ENCODE data around the gene MPST. TPM values are rescaled to one million over a fixed set of nuclear protein-coding genes. Genes with fewer than 3 reads are reported as not detected.
A peak's percentile ranks its signal among the peaks of the same experiment; 100 is the strongest.

MPST gene
- total and polyA plus RNA-seq, 9 donors, result 44.4 to 64.0 (median 52.4) TPM

- Histone ChIP-seq H3K27ac (ENCODE audit: low read length) (no peak overlapping the region), H3K36me3 (ENCODE audit: control insufficient read depth, insufficient read depth, low read length) (peaks cover 46% of the 10 kb centered on the region), H3K9me3 (replicated peaks; ENCODE audit: control insufficient read depth, low read depth, low read length) (no peaks in the 10 kb centered on the region), H3K4me1 (ENCODE audit: control insufficient read depth, insufficient read depth, low read length) (no peaks in the 10 kb centered on the region), H3K27me3 (ENCODE audit: control insufficient read depth, insufficient read depth, low read length) (no peaks in the 10 kb centered on the region), H3K4me3 (ENCODE audit: low read length) (no peak overlapping the region)
- DNase-seq, result no peak
- 65% methylated on average over 10 of the region's 14 CpGs for WGBS (ENCODE audit: insufficient coverage)
These were observed 11.2 kb downstream of the MPST start for GRCh38 chr22:37030560-37031281.

GRCh38 chr22:37032134-37032534 lies 12.6 kb downstream of the MPST start:
- peaks cover 3% of the 10 kb centered on the region for H3K27me3 ChIP-seq (ENCODE audit: control insufficient read depth, insufficient read depth, low read length)
- H3K36me3 ChIP-seq (ENCODE audit: control insufficient read depth, insufficient read depth, low read length), result peaks cover 33% of the 10 kb centered on the region
- WGBS (ENCODE audit: insufficient coverage), result 38% methylated on average over 1 of the region's 2 CpGs
- DNase-seq, result no peak
- H3K27ac ChIP-seq (ENCODE audit: low read length), result no peak overlapping the region
- no peaks in the 10 kb centered on the region for H3K4me1 ChIP-seq (ENCODE audit: control insufficient read depth, insufficient read depth, low read length)
- no peaks in the 10 kb centered on the region for H3K9me3 ChIP-seq (replicated peaks; ENCODE audit: control insufficient read depth, low read depth, low read length)
- H3K4me3 ChIP-seq (ENCODE audit: low read length), result no peak overlapping the region

GRCh38 chr22:37032535-37033460 lies 13.3 kb downstream of the MPST start:
- H3K4me1 ChIP-seq (ENCODE audit: control insufficient read depth, insufficient read depth, low read length), result peaks cover under 1% of the 10 kb centered on the region
- peaks cover 26% of the 10 kb centered on the region for H3K36me3 ChIP-seq (ENCODE audit: control insufficient read depth, insufficient read depth, low read length)
- no peaks in the 10 kb centered on the region for H3K9me3 ChIP-seq (replicated peaks; ENCODE audit: control insufficient read depth, low read depth, low read length)
- no peak overlapping the region for H3K4me3 ChIP-seq (ENCODE audit: low read length)
- DNase-seq, result no peak
- H3K27me3 ChIP-seq (ENCODE audit: control insufficient read depth, insufficient read depth, low read length), result peaks cover 10% of the 10 kb centered on the region
- no peak overlapping the region for H3K27ac ChIP-seq (ENCODE audit: low read length)
- WGBS (ENCODE audit: insufficient coverage), result 44% methylated on average over 15 of the region's 18 CpGs

GRCh38 chr22:37033605-37034430 lies 14.3 kb downstream of the MPST start:
- Histone ChIP-seq H3K27ac (ENCODE audit: low read length) (no peak overlapping the region), H3K4me3 (ENCODE audit: low read length) (no peak overlapping the region), H3K27me3 (ENCODE audit: control insufficient read depth, insufficient read depth, low read length) (peaks cover 10% of the 10 kb centered on the region), H3K4me1 (ENCODE audit: control insufficient read depth, insufficient read depth, low read length) (peaks cover 2% of the 10 kb centered on the region), H3K36me3 (ENCODE audit: control insufficient read depth, insufficient read depth, low read length) (peaks cover 23% of the 10 kb centered on the region), H3K9me3 (replicated peaks; ENCODE audit: control insufficient read depth, low read depth, low read length) (no peaks in the 10 kb centered on the region)
- WGBS (ENCODE audit: insufficient coverage), result 80% methylated on average over 17 of the region's 23 CpGs
- DNase-seq, result no peak

- H3K4me1 ChIP-seq (ENCODE audit: control insufficient read depth, insufficient read depth, low read length), result peaks cover 2% of the 10 kb centered on the region
- no peaks in the 10 kb centered on the region for H3K9me3 ChIP-seq (replicated peaks; ENCODE audit: control insufficient read depth, low read depth, low read length)
- 77% methylated on average over 11 of the region's 11 CpGs for WGBS (ENCODE audit: insufficient coverage)
- H3K27me3 ChIP-seq (ENCODE audit: control insufficient read depth, insufficient read depth, low read length), result peaks cover 10% of the 10 kb centered on the region
- no peak overlapping the region for H3K27ac ChIP-seq (ENCODE audit: low read length)
- H3K36me3 ChIP-seq (ENCODE audit: control insufficient read depth, insufficient read depth, low read length), result no peaks in the 10 kb centered on the region
- DNase-seq, result no peak
- H3K4me3 ChIP-seq (ENCODE audit: low read length), result no peak overlapping the region
These were observed 17.3 kb downstream of the MPST start for GRCh38 chr22:37036655-37037377.

GRCh38 chr22:37037669-37038068 lies 18.1 kb downstream of the MPST start:
- no peaks in the 10 kb centered on the region for H3K36me3 ChIP-seq (ENCODE audit: control insufficient read depth, insufficient read depth, low read length)
- H3K4me3 ChIP-seq (ENCODE audit: low read length), result no peak overlapping the region
- H3K27ac ChIP-seq (ENCODE audit: low read length), result no peak overlapping the region
- peaks cover 10% of the 10 kb centered on the region for H3K27me3 ChIP-seq (ENCODE audit: control insufficient read depth, insufficient read depth, low read length)
- no peak for DNase-seq
- H3K9me3 ChIP-seq (replicated peaks; ENCODE audit: control insufficient read depth, low read depth, low read length), result no peaks in the 10 kb centered on the region
- peaks cover 2% of the 10 kb centered on the region for H3K4me1 ChIP-seq (ENCODE audit: control insufficient read depth, insufficient read depth, low read length)
- 48% methylated on average over 10 of the region's 14 CpGs for WGBS (ENCODE audit: insufficient coverage)

- no peaks in the 10 kb centered on the region for H3K9me3 ChIP-seq (replicated peaks; ENCODE audit: control insufficient read depth, low read depth, low read length)
- peaks cover 14% of the 10 kb centered on the region for H3K27me3 ChIP-seq (ENCODE audit: control insufficient read depth, insufficient read depth, low read length)
- no peaks in the 10 kb centered on the region for H3K36me3 ChIP-seq (ENCODE audit: control insufficient read depth, insufficient read depth, low read length)
- peaks cover 18% of the 10 kb centered on the region for H3K4me1 ChIP-seq (ENCODE audit: control insufficient read depth, insufficient read depth, low read length)
- WGBS (ENCODE audit: insufficient coverage), result no CpG with 5 or more reads among the region's 2 CpGs
- no peak overlapping the region for H3K27ac ChIP-seq (ENCODE audit: low read length)
- H3K4me3 ChIP-seq (ENCODE audit: low read length), result no peak overlapping the region
- DNase-seq, result peak; percentile 31
These were observed 19.9 kb downstream of the MPST start for GRCh38 chr22:37039466-37039865.

GRCh38 chr22:37043209-37043827 lies 23.8 kb downstream of the MPST start:
- 62% methylated on average over 4 of the region's 7 CpGs for WGBS (ENCODE audit: insufficient coverage)
- Histone ChIP-seq H3K4me3 (ENCODE audit: low read length) (no peak overlapping the region), H3K27me3 (ENCODE audit: control insufficient read depth, insufficient read depth, low read length) (peaks cover 4% of the 10 kb centered on the region), H3K4me1 (ENCODE audit: control insufficient read depth, insufficient read depth, low read length) (peaks cover 20% of the 10 kb centered on the region), H3K36me3 (ENCODE audit: control insufficient read depth, insufficient read depth, low read length) (no peaks in the 10 kb centered on the region), H3K27ac (ENCODE audit: low read length) (no peak overlapping the region), H3K9me3 (replicated peaks; ENCODE audit: control insufficient read depth, low read depth, low read length) (no peaks in the 10 kb centered on the region)
- DNase-seq, result no peak

GRCh38 chr22:37043828-37044538 lies 24.4 kb downstream of the MPST start:
- DNase-seq, result peak; percentile 57

More at GRCh38 chr22:37043828-37044538, 24.4 kb downstream of the MPST start:
- Histone ChIP-seq H3K36me3 (ENCODE audit: control insufficient read depth, insufficient read depth, low read length) (no peaks in the 10 kb centered on the region), H3K4me1 (ENCODE audit: control insufficient read depth, insufficient read depth, low read length) (peaks cover 20% of the 10 kb centered on the region), H3K4me3 (ENCODE audit: low read length) (no peak overlapping the region), H3K27ac (ENCODE audit: low read length) (no peak overlapping the region), H3K27me3 (ENCODE audit: control insufficient read depth, insufficient read depth, low read length) (peaks cover 4% of the 10 kb centered on the region), H3K9me3 (replicated peaks; ENCODE audit: control insufficient read depth, low read depth, low read length) (no peaks in the 10 kb centered on the region)
- WGBS (ENCODE audit: insufficient coverage), result 17% methylated on average over 11 of the region's 17 CpGs

Measured in muscle of leg (tissue), 11 donors.